Raji (cell line): ENCODE results near the gene GHITM.

Experiments
- POLR2A ChIP-seq: IDR thresholded peaks from 2 replicates; pipeline ENCODE4 v1.6.1; 2011; ENCODE audit warnings: low read depth, low read length, control low read depth; ENCODE audit not compliant: insufficient read depth

The GHITM gene

GRCh38 chr10:84140036-84140379 is 699 bp downstream of the GHITM start:
- TF ChIP-seq POLR2A, result no peak

- no peak for TF ChIP-seq POLR2A
Observed at GRCh38 chr10:84147347-84147746, 8.0 kb downstream of the GHITM start.

- TF ChIP-seq POLR2A, result no peak
Observed at GRCh38 chr10:84149854-84150253, 10.5 kb downstream of the GHITM start.

GRCh38 chr10:84152769-84153168 is 13.5 kb downstream of the GHITM start:
- no peak for TF ChIP-seq POLR2A

GRCh38 chr10:84155521-84155920 is 16.2 kb downstream of the GHITM start:
- TF ChIP-seq POLR2A, result no peak

GRCh38 chr10:84156009-84156408 is 16.7 kb downstream of the GHITM start:
- no peak for TF ChIP-seq POLR2A

GRCh38 chr10:84156768-84157167 is 17.5 kb downstream of the GHITM start:
- TF ChIP-seq POLR2A, result no peak

GRCh38 chr10:84158061-84158460 is 18.8 kb downstream of the GHITM start:
- no peak for TF ChIP-seq POLR2A

- TF ChIP-seq POLR2A, result no peak
Observed at GRCh38 chr10:84158550-84158949, 19.2 kb downstream of the GHITM start.

- no peak for TF ChIP-seq POLR2A
Observed at GRCh38 chr10:84159076-84159685, 19.9 kb downstream of the GHITM start.

- TF ChIP-seq POLR2A, result no peak
Observed at GRCh38 chr10:84160663-84161362, 21.5 kb downstream of the GHITM start.

GRCh38 chr10:84163996-84164395 is 24.7 kb downstream of the GHITM start:
- no peak for TF ChIP-seq POLR2A

- TF ChIP-seq POLR2A, result no peak
Observed at GRCh38 chr10:84164442-84164841, 25.1 kb downstream of the GHITM start.

GRCh38 chr10:84166620-84167288 is 27.4 kb downstream of the GHITM start:
- TF ChIP-seq POLR2A, result no peak

- TF ChIP-seq POLR2A, result no peak
Observed at GRCh38 chr10:84172467-84173356, 33.4 kb downstream of the GHITM start.
